Measurements from ENCODE around the gene PI16. TPM values are rescaled to one million over a fixed set of nuclear protein-coding genes. Genes with fewer than 3 reads are reported as not detected.

The PI16 gene
- polyA plus RNA-seq, 1 of the 3 experiments (the other 2 are of a cell fraction), result 0.02 TPM

- TF ChIP-seq RFX5 (IDR thresholded peaks at IDR 0.05; ENCODE audit: low read length), result no peak
- no peak for TF ChIP-seq MXI1 (IDR thresholded peaks at IDR 0.05; ENCODE audit: low read depth, low read length)
- TF ChIP-seq GABPA (IDR thresholded peaks at IDR 0.05; ENCODE audit: low read depth), result no peak
- no peak for TF ChIP-seq YY1 (IDR thresholded peaks at IDR 0.05; ENCODE audit: low read depth)
- TF ChIP-seq NRF1 (IDR thresholded peaks at IDR 0.05; ENCODE audit: low read depth, low read length), result no peak
- no peak for TF ChIP-seq FOXM1 (IDR thresholded peaks at IDR 0.05; ENCODE audit: low read depth)
- no peak for TF ChIP-seq TCF12 (IDR thresholded peaks at IDR 0.05)
- no peak for TF ChIP-seq FOXJ3 (CRISPR knock-in tag; IDR thresholded peaks at IDR 0.05)
- no peak for TF ChIP-seq SMC3 (IDR thresholded peaks at IDR 0.05; ENCODE audit: low read depth, low read length)
- TF ChIP-seq TAF1 (IDR thresholded peaks at IDR 0.05; ENCODE audit: borderline replicate concordance, low read depth, low read length), result no peak
- no peak for TF ChIP-seq FOSL2 (IDR thresholded peaks at IDR 0.05; ENCODE audit: borderline replicate concordance, low read depth)
- H3K79me2 ChIP-seq (ENCODE audit: insufficient read depth), result no peaks in the 10 kb centered on the region
- no peak within 1 kb of the TSS for H3K27ac ChIP-seq (ENCODE audit: low read depth in 2 of 2, low read length in 1 of 2)
- no peaks in the 10 kb centered on the region for H4K20me1 ChIP-seq (ENCODE audit: insufficient read depth)
- no peaks in the 10 kb centered on the region for H3K36me3 ChIP-seq (replicated peaks in 1 of 2; ENCODE audit: control insufficient read depth in 1 of 2, insufficient read depth in 2 of 2, low read length in 1 of 2)
- no peak within 1 kb of the TSS for H3K9ac ChIP-seq
- no peaks in the 10 kb centered on the region; the same call in 1 of the 2 replicates for H3K27me3 ChIP-seq (ENCODE audit: insufficient read depth)
- 0 out of 2 replicates have a peak within 1 kb of the TSS, but pooled peaks have one; percentile 9 for H3K4me2 ChIP-seq
- DNase-seq, result no peak
- H3F3A ChIP-seq (replicated peaks; ENCODE audit: insufficient read depth), result no peaks in the 10 kb centered on the region
- ChIA-PET POLR2A (no interaction called here), CTCF (interaction anchor here (2.4 to 7.2 kb wide), 2 partner anchors 13 to 24 kb away, joined by 14 to 78 read pairs; no protein-coding TSS in a partner anchor)
- H2AFZ ChIP-seq (ENCODE audit: low read depth), result no peak within 1 kb of the TSS
- no peaks in the 10 kb centered on the region; a peak in 1 of 4 replicates for H3K4me1 ChIP-seq (ENCODE audit: control insufficient read depth in 1 of 2, insufficient read depth in 2 of 2, low read depth in 1 of 2, low read length in 1 of 2)
- no peaks in the 10 kb centered on the region for H3K9me2 ChIP-seq
- WGBS (ENCODE audit: low lambda C conversion rate), result 92% methylated on average over 11 of the region's 14 CpGs
- no peak within 1 kb of the TSS for H3K4me3 ChIP-seq (ENCODE audit: low read depth in 2 of 2, low read length in 1 of 2)
- no peaks in the 10 kb centered on the region for H3K9me3 ChIP-seq
Observed at GRCh38 chr6:37005061-37005810, 50.7 kb downstream of the PI16 start, which contains the start of gene FGD2. FGD2 (plus strand) TSS chr6:37005655; CDS start chr6:37005818, 163 bp downstream.

GRCh38 chr6:37005827-37006567 is 51.5 kb downstream of the PI16 start:
- no peaks in the 10 kb centered on the region for H3K9me3 ChIP-seq
- no peaks in the 10 kb centered on the region for H3K9me2 ChIP-seq
- 0 out of 2 replicates have a peak overlapping the region, but pooled peaks have one; percentile 9 for H3K4me2 ChIP-seq
- no peak for TF ChIP-seq NFIC (IDR thresholded peaks at IDR 0.05; ENCODE audit: borderline replicate concordance)
- no peaks in the 10 kb centered on the region for H3K79me2 ChIP-seq (ENCODE audit: insufficient read depth)
- H2AFZ ChIP-seq (ENCODE audit: low read depth), result no peak overlapping the region
- H3K27me3 ChIP-seq (ENCODE audit: insufficient read depth), result no peaks in the 10 kb centered on the region; the same call in 1 of the 2 replicates
- no peaks in the 10 kb centered on the region; a peak in 1 of 4 replicates for H3K4me1 ChIP-seq (ENCODE audit: control insufficient read depth in 1 of 2, insufficient read depth in 2 of 2, low read depth in 1 of 2, low read length in 1 of 2)
- H3K9ac ChIP-seq, result no peak overlapping the region
- H4K20me1 ChIP-seq (ENCODE audit: insufficient read depth), result no peaks in the 10 kb centered on the region
- 89% methylated on average over 7 of the region's 13 CpGs for WGBS (ENCODE audit: low lambda C conversion rate)
- ChIA-PET CTCF (interaction anchor here (1.7 to 7.2 kb wide), 3 partner anchors 12 to 23 kb away, joined by 7 to 78 read pairs (median 14); no protein-coding TSS in a partner anchor), POLR2A (no interaction called here)
- H3K36me3 ChIP-seq (replicated peaks in 1 of 2; ENCODE audit: control insufficient read depth in 1 of 2, insufficient read depth in 2 of 2, low read length in 1 of 2), result no peaks in the 10 kb centered on the region
- H3K4me3 ChIP-seq (ENCODE audit: low read depth in 2 of 2, low read length in 1 of 2), result no peak overlapping the region
- no peak overlapping the region for H3K27ac ChIP-seq (ENCODE audit: low read depth in 2 of 2, low read length in 1 of 2)
- DNase-seq, result no peak
- no peaks in the 10 kb centered on the region for H3F3A ChIP-seq (replicated peaks; ENCODE audit: insufficient read depth)
